NCI-H345 treated with DMSO at 0.1 percent for 48 hours (cell line): Measurements from ENCODE around the gene TAF1D.
A peak's percentile ranks its signal among the peaks of the same experiment; 100 is the strongest.
"Not testable (repeated sequence)": the region's sequence is repeated elsewhere in the genome, so short reads cannot be mapped to it uniquely, and the experiment has no call there.

Experiments used
- DNase-seq: peaks from one replicate; lab custom pipeline; 2025; ENCODE audit not compliant: unreplicated experiment; lab: John Stamatoyannopoulos, UW

Gene TAF1D

DNA sequence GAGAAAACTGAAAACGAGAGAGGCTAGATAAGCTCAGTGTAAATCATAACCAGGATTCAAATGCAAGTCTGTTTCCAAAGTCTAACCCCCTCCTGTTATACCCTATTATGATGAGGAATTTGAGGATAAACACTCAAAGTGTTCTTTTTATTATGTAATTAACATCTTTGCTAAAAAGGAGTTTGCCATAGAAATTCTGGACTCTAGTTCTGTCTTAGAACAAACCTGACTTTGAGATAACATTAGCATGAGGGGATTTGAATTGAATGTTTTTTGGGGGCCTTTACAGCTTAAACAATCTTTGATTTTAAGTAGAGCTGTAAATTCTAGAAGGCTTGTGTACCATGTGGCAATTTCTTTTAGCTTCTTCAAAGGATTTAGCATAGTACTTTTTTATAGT is 9.7 kb upstream of the TAF1D start:
- DNase-seq: no peak

DNA sequence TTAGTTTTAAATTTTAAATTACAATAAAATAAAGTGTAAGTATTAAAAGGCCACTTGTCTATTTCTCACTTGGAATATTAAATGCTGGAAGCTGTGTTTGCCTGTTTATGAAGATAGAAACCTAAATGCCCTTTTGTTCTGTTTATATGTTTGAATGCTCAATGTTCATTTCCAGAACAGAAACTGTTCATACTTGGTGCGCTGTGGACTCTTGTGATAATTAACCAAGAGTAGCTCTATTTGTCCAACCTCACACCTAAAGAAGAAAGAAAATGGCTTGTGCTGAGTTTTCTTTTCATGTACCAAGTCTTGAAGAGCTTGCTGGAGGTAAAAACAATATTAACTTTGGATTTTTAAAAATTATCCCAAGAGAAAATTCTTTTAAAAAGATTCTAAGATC is 5.8 kb upstream of the TAF1D start:
- DNase-seq: no peak

DNA sequence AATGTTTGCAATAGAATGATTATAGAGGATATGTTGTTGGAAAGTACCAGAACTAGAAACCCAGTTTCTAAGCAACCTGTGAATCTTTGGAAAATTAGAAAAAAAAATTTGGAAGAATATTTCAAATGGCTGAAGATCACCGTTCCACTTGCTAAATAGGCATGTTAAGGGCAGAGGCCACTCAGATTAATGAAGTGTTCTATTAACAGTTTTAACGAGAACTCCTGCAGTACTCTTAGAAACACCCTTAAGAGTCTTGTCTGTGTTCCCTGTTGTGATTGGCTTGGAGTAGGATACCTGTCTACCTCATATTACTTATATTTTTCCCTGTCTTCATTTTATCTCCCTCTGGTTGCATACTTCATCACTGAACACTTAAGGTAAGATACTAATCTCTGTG is 4.8 kb upstream of the TAF1D start:
- DNase-seq: no peak

DNA sequence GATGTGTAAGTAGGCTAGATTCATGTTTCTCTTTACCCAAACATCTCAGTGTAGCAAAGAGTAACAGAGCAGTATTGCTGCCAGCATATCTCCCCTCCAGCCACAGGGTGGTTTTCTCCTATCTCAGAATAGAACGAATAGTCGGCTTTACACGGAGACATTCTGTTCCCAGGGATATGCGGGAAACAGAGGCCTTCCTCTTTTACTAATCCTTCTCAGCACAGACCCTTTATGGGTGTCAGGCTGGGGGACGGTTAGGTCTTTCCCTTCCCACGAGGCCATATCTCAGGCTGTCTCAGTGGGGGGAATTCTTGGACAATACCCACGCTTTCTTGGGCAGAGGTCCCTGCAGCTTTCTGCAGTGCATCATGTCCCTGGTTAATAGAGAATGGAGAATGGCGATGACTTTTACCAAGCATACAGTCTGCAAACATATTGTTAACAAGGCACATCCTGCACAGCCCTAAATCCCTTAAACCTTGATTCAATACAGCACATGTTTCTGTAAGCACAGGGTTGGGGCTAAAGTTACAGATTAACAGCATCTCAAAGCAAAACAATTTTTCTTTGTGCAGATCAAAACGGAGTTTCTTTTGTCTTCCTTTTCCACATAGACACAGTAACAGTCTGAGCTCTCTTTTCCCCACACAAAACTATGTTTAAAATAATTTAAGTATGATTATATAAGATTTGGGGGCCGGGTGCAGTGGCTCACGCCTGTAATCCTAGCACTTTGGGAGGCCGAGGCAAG is 3.9 kb upstream of the TAF1D start:
- DNase-seq: not testable (repeated sequence)

DNA sequence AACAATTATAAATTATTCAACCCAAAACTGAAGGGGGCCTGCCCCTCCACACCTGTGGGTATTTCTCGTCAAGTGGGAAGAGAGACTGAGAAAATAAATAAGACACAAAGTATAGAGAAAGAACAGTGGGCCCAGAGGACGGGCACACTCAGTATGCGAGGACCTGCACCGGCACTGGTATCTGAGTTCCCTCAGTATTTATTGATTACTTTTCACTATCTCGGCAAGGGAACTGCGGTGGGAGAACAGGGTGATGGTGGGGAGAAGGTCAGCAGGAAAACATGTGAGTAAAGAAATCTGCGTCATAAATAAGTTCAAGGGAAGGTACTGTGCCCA is 3.3 kb upstream of the TAF1D start:
- DNase-seq: no peak

DNA sequence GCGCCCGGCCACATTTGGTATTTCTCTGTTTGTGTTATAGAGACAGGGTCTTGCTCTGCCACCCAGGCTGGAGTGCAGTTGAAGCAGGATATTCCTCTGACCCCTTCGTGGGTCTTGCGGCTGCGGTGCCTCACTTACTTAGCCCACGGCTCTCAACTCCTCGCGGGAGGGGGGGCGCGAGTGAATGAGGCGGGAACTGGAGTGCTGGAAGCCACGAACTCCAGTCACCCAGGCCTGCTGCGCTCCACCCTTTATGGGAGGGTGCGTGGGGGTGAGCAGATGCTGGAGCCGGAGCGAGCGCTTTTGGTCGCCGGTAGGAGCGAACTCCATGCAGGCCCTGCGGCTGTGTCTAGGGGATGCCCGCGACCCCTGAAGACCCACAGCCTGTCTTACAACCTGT is 2.0 kb upstream of the TAF1D start:
- no peak for DNase-seq

DNA sequence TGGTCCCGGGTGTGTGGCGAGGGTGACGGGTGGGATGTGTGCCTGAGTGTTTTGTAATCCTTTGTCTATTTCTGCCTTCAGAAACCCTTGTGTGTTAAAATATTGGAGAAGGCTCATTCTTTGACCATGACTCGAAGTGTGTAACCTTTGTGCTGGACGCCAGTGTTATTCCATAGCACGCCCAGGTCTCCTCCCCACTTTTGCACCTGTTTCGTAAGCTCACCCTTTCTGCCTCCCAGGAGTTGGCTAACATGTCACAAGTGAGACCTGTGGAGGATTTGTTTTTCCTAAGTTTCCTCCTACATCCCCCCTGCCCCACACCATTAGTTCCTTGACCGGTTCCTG is 559 bp upstream of the TAF1D start:
- peak; percentile 51 for DNase-seq

DNA sequence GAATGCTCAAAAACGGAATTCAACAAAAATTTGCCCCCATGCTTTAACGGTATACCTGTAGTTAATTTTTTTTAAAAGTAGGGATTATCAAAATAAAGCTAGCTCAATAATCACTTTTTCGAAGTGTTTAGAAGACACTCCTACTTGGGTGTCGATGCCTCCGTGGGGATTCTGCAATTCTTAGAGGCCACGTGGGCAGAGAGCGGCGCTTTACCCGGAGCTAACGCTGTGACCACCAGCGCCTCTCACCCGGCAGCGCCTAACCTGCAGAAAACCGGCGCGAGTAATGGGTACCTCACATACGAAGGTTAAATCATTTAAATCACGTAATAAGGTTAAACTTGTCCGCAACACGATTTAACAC is 583 bp downstream of the TAF1D start:
- DNase-seq: peak; percentile 23

DNA sequence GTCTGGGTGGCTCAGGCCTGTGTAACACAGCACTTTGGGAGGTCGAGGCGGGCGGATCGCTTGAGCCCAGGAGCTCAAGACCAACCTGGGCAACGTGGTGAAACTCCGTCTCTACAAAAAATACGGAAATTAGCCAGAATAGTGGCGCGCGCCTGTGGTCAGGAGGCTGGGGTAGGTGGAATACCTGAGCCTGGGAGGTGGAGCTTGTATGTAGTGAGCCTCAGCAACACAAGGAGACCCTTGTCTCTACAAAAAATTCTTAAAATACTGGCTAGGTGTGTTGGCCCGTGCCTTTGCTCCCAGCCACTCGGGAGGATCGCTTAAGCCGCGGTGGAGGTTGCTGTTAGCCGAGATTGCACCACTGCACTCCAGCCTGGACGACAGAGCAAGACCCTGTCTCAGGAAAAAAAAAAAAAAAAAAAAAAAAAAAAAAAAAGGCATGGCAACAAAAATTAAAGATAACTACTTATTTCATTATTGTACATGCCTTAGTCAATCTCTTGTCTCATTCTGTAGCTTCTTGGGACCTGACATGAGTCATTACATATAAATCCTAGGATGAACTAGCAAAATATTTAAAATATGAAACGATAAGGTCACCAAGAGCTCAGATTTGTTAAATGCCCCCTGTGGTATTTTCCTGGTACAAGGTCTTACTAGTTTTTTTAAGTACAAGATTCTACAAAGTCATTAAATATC is 1.1 kb downstream of the TAF1D start:
- no peak for DNase-seq

DNA sequence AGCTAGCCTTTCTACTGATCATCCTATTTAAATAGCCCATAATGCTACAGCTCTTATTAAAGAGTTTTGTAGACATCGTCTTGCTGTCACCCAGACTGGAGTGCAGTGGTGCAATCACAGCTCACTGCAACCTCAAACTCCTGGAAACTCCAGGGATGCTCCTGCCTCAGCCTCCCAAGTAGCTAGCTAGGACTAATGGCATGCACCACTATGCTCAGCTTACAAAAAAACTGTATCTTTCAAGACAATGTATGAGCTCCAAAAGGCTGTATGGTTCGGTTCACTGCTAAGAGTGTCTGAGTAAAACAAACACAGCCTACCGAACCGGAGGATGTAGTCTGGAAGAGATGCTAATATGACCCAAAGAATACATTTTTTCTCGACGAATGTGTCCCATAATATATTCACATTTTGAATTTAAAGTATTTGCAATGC is 2.6 kb downstream of the TAF1D start:
- DNase-seq: no peak

DNA sequence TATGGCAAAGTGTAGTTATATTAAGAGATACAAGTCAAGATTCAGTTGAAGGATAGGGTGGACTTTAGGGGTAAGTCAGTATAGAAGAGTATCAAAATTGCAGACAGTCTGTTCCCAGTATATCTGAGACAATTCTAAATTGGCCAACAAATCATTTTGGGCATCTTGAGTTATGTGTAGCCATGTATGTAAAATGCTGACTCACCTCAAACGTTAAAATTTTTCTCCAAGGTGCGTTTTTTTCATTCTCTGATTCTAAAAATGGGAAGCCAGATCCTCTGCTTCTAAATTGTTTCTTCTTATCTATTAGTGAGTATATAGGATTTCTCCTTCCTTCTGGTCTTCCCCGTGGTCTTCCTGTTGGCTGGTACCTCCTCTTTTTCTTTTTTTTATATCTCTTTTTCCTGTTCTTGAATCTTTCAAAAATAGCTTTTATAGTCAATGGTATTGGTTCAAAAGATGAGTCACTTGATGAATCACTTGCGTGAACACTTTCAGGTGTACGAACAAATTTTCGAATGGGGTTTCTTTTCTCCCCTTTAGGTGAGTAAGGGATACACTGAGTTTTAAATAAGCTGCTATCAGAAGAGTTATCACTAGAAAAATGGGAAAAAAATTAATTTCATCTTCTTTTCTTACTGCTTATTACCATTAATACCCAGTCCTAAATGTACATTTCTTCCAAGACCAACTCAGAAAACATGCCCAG is 3.2 kb downstream of the TAF1D start:
- no peak for DNase-seq

DNA sequence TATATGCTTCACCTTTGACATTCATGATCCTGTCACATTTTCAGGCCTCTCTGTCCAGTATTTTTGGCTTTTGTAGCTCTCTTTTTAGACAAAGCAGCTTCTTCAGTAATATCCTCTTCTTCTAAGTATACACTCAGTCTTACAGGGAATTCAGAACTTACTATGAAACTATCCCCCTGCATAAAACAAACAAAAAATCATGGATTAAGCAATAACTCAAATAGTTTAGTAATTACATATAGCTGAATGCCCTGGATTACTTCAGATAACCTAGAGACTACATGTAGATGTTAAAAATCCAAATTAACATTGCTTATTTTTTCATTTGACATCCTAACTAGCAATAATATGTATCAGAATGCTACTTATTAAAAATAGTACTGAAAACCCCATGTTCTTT is 5.2 kb downstream of the TAF1D start:
- no peak for DNase-seq

DNA sequence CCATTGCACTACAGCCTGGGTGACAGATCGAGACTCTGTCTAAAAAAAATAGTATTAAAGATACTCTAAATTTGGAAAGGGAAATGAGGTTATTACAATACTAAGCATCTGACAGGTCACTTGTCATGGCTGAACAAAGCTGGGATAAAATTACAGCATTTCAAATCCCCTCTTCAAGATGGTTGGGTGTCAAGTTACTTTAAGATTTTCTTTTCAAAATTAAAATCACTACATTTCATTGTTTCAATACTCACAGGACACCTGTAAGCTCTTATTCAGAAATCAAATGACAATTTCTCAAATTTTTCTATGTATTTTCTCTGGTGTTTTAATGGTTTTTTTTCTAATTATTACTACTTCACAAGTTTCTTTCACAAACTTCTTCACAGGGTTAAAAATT is 5.7 kb downstream of the TAF1D start:
- no peak for DNase-seq

DNA sequence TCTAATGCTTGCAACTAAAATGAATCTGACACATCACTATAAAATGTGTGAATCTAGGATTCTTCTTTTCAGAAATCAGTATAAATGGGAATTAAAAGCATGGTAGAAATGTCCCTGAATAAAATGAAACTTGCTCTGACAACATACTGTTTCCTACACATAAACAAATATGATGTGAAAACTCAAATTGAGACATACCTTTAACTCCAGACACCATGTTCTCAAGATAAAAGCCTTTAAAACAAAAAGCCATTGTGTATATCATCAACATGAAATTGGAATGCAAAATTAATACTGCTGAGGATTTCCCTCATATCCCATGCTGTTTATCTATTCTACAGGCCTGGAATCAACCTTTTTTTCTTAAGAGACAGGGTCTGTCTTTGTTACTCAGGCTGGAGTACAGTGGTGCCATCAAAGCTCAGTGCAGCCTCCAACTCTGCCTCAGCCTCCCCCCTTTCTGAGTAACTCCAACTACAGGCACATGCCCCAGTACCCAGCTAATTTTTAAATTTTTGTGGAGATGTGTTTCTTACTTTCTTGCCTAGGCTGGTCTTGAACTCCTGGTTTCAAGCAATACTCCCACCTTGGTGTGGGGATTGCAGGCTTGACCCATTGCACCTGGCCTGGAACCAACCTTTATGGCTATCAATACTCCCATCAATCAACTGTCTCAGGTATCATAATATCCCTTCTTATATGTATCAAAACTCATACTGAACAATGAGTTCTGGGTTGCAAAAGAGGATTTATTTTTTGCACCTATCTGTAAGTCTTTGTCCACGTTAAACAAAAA is 6.7 kb downstream of the TAF1D start:
- no peak for DNase-seq

DNA sequence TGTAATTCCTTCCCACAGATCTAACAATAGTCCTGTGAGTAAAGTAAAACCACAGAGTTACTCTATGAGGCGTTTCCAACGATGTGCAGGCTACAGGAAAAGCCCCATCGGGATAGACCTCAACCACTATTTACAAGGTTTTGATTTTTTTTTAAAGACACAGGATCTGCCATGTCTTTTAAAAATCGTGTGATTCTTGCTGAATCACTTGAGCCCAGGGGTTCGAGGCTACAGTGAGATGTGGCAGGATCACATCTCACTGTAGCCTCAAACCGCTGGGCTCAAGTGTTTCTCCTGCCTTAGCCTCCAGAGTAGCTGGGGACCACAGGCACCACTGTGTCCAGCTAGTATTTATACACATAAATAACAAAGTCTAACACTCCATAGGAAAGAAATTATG is 7.8 kb downstream of the TAF1D start:
- no peak for DNase-seq

DNA sequence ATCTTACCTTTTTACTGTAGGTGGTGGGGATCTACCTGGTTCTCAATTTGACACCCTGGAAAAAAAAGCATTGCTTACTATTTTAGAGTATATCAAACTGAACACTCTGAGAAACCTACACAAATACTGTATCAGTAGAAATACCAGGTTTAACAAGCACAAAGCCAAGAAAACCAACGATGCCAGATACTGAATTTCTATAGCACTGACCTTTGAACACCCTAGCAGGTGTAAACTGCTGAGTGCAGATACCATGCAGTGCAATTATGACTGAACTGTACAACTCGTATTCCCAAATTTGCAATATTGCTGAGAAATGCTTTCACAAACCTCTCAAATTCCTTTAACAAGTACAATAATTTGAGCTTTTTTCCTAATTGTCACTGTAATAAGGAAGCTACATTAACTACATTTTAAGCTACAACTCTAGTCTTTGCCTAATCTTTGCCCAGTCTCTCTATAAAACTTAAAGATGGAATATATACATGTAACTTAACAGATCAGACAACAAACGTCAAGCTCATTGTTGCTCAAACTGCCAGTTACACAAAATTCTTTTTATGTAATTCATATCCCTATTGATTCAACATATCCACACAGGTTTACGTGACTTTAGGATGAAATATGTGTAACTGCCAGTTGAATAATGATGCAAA is 8.9 kb downstream of the TAF1D start:
- DNase-seq: no peak

DNA sequence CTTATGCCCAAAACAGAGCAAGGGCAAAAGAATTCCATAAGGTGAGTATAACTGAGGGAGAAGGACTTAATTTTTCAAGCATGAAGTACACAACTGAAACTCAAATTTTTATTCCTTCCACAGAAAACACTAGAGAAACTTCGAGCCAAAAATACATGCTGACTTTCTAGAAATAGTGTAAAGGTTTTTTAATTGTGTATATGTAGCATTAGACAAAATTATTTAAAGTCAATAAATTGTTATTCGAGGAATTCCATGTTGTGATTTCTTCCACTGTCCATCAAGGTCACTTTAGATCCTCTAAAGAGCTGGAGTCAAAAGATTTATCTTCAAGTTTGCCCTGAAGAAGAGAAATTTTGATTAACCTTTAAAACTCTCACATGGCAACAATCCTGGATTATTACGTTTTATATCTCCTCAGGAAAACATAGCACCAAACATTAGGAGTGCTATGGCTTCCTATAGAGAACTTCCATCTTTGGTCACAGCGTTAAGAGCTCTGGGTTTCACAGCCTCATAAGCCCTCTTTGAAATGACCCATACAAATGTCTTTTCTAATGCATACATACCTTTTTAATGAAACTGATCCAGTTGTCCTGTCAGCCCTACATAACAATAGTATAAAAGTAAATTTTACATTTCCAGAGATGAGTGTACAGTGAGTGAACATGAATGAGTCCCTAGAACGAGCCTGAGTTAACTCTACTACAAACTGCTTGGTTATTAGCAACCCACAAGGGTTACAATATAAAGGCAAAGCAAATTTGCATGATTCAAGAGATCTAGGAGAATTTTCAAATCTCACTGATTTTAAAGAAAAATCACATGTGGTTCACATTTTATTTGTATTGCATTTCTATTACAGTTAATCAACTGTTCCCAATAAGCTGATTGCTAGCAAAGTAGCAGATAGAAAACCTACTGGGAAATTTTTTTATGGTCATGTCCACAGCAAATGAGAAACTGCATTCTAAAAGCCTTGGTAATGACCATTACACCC is 10.9 kb downstream of the TAF1D start:
- no peak for DNase-seq

DNA sequence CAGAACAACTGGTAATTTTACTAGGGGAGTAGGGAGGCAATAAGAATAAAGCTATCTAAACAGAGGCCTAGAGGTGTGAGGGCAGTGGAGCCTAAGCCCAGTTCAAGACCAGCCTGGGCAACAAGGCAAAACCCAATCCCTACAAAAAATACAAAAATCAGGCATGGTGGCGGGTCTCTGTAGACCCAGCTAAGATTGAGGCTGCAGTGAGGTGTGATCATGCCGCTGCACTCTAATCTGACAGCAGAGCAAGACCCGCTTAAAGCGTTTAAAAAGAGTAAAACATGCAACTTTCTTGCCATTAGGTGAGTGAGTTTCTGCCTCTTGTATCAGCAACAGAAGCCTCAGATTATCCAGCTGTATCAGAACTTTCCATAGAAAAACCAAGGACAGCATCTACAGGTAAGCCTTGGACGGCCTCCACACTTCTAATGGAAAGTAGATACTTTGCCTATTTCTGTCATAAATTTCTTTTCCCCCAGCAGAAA is 12.1 kb downstream of the TAF1D start:
- no peak for DNase-seq

DNA sequence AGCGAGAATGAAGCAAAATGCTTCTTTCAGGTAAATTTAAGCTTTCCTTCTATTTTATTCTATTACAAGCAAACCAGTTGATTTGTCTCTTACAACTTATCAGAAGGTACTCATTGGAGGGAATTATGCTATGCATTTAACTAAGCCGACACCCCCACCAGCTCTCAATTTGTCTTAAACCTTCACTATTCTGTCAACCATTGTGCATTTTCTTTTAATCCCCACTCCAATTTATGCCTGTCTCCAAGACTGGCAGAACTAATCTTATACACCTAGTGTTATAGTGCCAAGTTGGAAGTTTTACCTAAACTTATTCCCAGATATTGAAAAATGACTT is 12.5 kb downstream of the TAF1D start:
- DNase-seq: no peak
